ENCODE measurements around the gene SLC7A6.

SLC7A6 gene

DNA sequence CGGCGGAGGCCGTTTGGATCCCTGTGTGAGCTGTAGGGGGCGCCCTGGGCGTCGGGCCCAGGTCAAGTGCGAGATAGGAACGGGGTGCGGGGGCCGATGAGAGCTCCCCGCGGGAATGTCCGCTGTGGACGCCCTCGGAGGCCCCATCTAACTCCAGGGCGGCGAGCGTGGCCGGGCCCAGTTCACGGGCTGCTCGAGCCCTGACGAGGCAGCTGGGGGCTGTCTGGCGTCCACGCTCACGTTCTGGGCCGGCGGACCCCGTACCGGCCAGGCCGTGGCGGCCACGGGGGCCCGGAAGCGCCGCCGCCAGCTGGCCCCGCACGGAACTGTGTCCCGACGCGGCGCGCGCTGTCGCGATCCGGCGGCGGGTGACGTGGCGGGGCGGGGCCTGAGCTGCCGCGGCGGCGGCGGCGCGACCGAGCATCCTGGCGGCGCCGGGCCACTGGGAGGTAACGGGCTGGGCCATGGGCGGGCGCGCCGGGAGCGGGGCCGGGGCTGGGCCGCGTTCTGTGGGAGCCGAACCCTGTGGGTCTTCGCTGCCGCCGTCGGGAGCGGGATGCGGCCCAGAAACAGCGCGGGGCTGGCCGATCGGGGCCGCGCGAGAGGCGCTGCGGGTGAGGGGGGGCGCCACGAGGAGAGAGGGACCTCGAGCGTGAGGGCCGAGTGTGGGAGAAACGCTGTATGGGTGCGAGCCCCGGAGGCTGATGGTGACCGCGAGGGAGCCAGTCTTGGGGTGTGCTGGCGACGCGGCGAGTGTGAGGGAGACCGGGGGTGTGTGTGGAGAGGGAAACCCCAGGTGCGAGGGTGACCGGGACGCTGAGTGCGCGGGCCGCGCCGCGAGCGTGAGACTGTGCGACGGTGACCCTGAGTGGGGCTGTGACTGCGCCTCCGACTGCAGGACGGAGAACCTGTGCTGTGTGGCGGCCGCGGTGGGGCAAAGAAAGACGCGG is at the start of gene SLC7A6:
TSS of gene SLC7A6 (plus strand) at position 399 of the 950 bp plus-strand sequence. CDS start 10,201 bp downstream, outside the sequence.
- DNase-seq (ENCODE audit: low read depth) = peak; percentile 67
- H3K4me3 ChIP-seq (ENCODE audit: low read depth, low read length) = peak within 1 kb of the TSS; percentile 94
- TF ChIP-seq, protein P1, sequence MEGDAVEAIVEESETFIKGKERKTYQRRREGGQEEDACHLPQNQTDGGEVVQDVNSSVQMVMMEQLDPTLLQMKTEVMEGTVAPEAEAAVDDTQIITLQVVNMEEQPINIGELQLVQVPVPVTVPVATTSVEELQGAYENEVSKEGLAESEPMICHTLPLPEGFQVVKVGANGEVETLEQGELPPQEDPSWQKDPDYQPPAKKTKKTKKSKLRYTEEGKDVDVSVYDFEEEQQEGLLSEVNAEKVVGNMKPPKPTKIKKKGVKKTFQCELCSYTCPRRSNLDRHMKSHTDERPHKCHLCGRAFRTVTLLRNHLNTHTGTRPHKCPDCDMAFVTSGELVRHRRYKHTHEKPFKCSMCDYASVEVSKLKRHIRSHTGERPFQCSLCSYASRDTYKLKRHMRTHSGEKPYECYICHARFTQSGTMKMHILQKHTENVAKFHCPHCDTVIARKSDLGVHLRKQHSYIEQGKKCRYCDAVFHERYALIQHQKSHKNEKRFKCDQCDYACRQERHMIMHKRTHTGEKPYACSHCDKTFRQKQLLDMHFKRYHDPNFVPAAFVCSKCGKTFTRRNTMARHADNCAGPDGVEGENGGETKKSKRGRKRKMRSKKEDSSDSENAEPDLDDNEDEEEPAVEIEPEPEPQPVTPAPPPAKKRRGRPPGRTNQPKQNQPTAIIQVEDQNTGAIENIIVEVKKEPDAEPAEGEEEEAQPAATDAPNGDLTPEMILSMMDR (conservative IDR thresholded peaks at IDR 0.05; ENCODE audit: low read depth, low read length) = peak; percentile 70

DNA sequence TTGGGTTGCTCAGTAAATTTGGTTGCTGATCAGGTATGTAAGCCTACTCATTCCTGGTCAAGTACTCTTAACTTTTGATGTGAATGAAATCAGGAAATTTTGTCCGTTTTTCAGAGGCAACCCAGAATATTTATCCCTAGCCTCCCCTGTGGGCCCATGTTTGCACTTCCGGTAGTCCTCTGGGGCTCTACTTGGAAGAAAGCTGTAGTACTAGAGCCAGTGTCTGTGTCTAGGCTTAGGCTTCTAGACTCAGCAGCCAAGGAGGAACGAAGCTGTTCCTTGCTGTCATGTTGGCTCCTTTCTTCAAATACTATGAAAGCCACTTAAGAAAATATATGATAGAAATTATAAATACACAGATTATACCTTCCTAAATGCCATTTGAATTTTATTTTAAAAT is 49.6 kb upstream of the SLC7A6 start:
- no peak for DNase-seq (ENCODE audit: low read depth)
- no peak overlapping the region for H3K4me3 ChIP-seq (ENCODE audit: low read depth, low read length)
- TF ChIP-seq, protein P1 (conservative IDR thresholded peaks at IDR 0.05; ENCODE audit: low read depth, low read length) = no peak

DNA sequence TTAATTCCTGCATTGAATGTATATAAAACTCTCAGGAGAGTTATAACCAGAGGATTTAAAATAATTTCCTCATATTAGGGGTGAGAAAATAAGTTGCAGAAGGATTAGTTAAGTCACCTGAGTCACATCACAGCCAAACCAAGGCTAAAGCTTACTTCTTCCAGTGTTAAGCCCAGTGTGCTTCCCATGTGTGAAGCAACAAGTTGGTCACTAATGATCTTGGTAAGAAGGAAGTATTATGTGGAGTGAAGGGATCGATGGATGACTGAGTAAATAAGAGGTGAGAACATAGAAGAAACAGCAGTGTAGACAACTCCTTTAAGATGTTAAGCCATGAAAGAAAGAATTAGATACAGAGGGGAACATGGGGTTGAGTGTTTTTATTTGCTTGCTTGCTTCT is 49.0 kb upstream of the SLC7A6 start:
- no peak for DNase-seq (ENCODE audit: low read depth)
- TF ChIP-seq, protein P1 (conservative IDR thresholded peaks at IDR 0.05; ENCODE audit: low read depth, low read length) = no peak
- H3K4me3 ChIP-seq (ENCODE audit: low read depth, low read length) = no peak overlapping the region

DNA sequence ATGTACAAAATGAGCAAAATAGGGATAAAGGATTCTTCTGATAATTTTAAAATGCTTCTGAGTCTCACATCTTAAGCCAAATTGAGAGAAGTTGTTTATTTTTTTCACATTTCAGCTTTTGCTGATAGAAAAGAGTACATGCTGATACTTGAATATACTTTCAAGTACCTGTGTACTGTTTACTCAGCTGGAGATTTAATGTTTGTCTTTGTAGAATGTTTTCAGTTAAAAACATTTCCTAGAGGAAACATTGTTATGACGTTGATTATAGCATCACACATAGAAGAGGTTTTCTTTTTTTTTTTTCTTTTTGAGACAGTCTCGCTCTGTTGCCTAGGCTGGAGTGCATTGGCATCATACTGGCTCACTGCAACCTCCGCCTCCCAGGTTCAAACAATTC is 48.1 kb upstream of the SLC7A6 start:
- TF ChIP-seq, protein P1 (conservative IDR thresholded peaks at IDR 0.05; ENCODE audit: low read depth, low read length) = no peak
- no peak for DNase-seq (ENCODE audit: low read depth)
- no peak overlapping the region for H3K4me3 ChIP-seq (ENCODE audit: low read depth, low read length)

DNA sequence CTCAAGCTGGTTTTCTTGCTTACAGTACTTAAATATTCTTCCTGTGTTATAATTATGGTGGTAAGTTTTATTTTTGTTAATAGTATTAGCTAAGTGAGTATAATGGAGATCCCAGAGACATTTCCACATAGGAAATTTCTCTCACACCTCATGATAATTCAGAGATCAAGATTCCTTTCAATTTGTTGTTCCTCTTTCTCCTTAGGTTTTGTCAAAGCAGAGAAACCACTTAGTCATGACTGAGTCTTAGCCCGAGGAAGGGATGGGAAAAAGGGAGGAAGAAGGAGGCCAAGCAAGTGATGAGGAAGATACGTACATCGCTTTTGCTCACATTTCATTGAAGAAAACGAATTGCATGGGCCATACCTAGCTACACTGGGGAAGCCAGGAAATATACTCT is 46.8 kb upstream of the SLC7A6 start:
- DNase-seq (ENCODE audit: low read depth) = no peak
- TF ChIP-seq, protein P1 (conservative IDR thresholded peaks at IDR 0.05; ENCODE audit: low read depth, low read length) = no peak
- H3K4me3 ChIP-seq (ENCODE audit: low read depth, low read length) = no peak overlapping the region

DNA sequence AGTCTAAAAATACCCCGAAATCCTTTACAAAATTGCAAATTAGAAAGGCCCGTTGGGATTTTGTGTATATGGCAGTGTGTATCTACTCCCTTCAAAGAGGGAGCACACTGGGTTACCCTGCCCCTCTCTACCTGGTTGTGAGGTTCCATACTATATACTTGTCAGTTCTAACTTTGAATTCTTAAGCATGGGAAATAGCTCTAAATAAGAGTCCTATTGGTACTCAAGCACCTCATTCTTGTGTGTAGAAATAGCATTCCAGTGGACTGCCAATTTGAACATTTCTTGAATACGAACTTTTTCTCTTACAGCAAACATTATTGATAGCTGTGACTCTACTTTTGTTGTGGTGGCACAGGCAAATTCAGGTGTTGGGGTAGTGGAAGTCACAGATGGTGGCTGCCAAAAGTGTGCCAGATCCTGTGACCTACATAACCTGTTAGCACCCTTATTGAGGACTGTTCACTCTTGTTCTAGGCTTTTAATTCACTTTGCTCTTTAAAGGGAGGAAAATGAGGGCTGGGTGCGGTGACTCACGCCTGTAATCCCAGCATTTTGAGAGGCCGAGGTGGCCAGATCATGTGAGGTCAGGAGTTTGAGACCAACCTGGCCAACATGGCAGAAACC is 44.5 kb upstream of the SLC7A6 start:
- TF ChIP-seq, protein P1 (conservative IDR thresholded peaks at IDR 0.05; ENCODE audit: low read depth, low read length) = no peak
- no peak overlapping the region for H3K4me3 ChIP-seq (ENCODE audit: low read depth, low read length)
- no peak for DNase-seq (ENCODE audit: low read depth)

Data from choroid plexus epithelial cell (primary cell).